ENCODE measurements around the gene TBC1D3E. TPM values are rescaled to one million over a fixed set of nuclear protein-coding genes. Genes with fewer than 3 reads are reported as not detected.
"Not testable (repeated sequence)": the region's sequence is repeated elsewhere in the genome, so short reads cannot be mapped to it uniquely, and the experiment has no call there.

The TBC1D3E gene
- not detected for polyA plus RNA-seq (ENCODE audit: insufficient read length)

DNA sequence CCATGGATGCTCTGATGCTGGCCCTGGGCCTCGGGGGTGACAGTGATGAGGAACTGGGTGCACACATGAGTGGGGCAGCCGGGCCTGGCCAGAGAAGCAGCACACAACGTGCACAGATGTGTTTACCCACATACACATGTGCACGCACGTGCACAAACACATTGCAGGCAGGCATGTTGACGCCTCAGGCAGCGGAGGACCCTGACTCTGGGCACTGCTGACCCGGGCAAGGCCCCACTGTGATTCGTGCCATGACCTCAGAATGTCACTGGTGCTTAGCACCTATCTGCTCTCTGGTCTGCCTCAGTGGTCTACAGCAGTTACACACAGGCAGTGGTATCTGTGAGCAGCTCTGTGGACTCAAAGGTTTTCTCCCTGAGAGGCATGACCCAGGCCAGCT is at the start of gene TBC1D3E:
Gene TBC1D3E (plus strand): TSS at position 301 of the 400 bp plus-strand sequence. CDS start 1,545 bp downstream, outside the sequence.
- DNase-seq, result not testable (repeated sequence)

DNA sequence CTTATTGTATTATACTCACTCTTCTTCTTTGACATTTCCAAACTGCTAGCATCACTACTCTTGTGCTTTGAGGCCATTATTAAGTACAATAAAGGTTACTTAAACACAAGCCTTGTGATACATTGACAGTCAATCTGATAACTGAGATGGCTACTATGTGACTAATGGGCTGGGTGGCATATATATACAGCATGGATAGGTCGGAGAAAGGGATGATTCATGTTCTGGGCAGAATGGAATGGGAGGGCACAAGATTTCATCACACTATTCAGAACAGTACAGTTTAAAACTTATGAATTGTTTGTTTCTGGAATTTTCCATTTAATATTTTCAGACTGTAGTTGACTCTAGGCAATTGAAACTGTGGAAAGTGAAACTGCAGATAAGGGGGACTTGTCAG is 40.4 kb upstream of the TBC1D3E start:
- not testable (repeated sequence) for DNase-seq

DNA sequence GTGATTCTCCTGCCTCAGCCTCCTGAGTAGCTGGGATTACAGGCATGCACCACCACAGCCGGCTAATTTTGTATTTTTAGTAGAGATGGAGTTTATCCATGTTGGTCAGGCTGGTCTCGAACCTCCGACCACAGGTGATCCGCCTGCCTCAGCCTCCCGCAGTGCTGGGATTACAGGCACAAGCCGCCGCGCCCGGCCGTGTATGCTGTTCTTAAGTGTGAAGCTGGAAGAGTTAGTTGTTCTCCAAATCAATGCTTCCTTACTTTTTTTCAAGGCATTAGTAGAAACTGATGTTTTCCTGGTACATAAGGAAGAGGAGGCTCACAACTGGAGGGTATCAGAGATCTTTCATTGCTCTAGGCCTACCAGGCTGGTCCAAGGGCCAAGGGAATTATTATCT is 39.6 kb upstream of the TBC1D3E start:
- not testable (repeated sequence) for DNase-seq

GRCh38 chr17:38094059-38094694 is 33.6 kb upstream of the TBC1D3E start:
- DNase-seq, result not testable (repeated sequence)

DNA sequence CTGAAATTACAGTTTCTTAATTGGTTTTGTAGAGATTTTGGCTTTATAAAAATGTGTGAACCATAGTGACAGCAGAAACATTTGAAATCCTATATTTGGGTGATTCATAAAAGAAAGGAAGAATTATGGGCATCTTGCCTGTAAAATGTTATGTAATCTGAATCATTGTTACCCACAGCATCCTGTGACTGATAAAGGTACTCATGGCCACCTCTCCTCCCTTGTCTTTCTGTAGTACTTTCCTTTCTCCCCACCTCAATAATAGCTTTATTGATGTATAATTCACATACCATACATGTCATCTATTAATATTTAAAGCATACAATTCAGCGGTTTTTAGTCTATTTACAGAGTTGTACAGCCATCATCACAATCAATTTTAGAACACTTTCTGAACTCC is 28.5 kb upstream of the TBC1D3E start:
- not testable (repeated sequence) for DNase-seq

DNA sequence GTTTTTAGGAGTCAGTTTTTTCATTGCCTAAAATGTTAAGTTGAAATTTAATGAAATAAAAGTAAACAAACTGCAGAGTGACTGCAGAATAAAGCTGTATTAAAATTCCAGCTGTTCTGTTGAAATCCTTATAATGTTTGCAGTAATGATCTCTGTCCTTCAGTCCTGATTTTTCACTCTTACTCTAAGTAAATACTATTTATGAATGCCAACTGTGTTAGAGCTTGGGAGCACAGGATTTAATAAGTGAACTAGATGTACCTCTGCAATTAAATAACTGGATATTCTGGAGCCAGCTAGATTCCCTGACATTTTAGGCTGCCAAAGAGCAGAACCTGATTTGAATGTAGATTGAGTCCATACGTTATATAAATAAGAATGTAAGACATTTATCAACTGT is 7.9 kb upstream of the TBC1D3E start:
- not testable (repeated sequence) for DNase-seq

GRCh38 chr17:38134860-38135259 is 7.1 kb downstream of the TBC1D3E start:
- DNase-seq, result not testable (repeated sequence)

Other genes with a start within 250 kb of the TBC1D3E start
- not detected for gene TBC1D3K, start 203.5 kb upstream of the TBC1D3E start, polyA plus RNA-seq (ENCODE audit: insufficient read length)
- gene TBC1D3L, start 138.9 kb upstream of the TBC1D3E start, polyA plus RNA-seq (ENCODE audit: insufficient read length), result 28.1 TPM
- 1.4 TPM for gene TBC1D3D, start 124.0 kb upstream of the TBC1D3E start, polyA plus RNA-seq (ENCODE audit: insufficient read length)
- not detected for gene TBC1D3C, start 59.3 kb upstream of the TBC1D3E start, polyA plus RNA-seq (ENCODE audit: insufficient read length)
- gene TBC1D3, start 64.6 kb downstream of the TBC1D3E start, polyA plus RNA-seq (ENCODE audit: insufficient read length), result 0.34 TPM
- gene MRPL45, start 169.2 kb downstream of the TBC1D3E start, polyA plus RNA-seq (ENCODE audit: insufficient read length), result 60.5 TPM
- gene GPR179, start 216.0 kb downstream of the TBC1D3E start, polyA plus RNA-seq (ENCODE audit: insufficient read length), result 0.94 TPM
- 15.4 TPM for gene SOCS7, start 223.9 kb downstream of the TBC1D3E start, polyA plus RNA-seq (ENCODE audit: insufficient read length)